Endothelial cell of umbilical vein (primary cell): Measurements from ENCODE around the gene DGLUCY.

Experiments
- MAX ChIP-seq: IDR thresholded peaks from 2 replicates; pipeline ENCODE4 v1.6.1; 2011; ENCODE audit not compliant: insufficient read depth, insufficient read length
- TF ChIP-seq, protein P1 (sequence below), 2 donors: IDR thresholded peaks; 1 replicate in 1 of 2; 2 replicates in 1 of 2; pipeline ENCODE4 v1.5.1; 2011; ENCODE audit warnings: low read length in 2 of 2, mild to moderate bottlenecking in 2 of 2, moderate library complexity in 2 of 2, control low read depth in 1 of 2, inconsistent platforms in 1 of 2, low read depth in 1 of 2; ENCODE audit not compliant: insufficient read depth in 1 of 2; ENCODE audit errors: extremely low read depth in 1 of 2

- TF ChIP-seq, protein P1, sequence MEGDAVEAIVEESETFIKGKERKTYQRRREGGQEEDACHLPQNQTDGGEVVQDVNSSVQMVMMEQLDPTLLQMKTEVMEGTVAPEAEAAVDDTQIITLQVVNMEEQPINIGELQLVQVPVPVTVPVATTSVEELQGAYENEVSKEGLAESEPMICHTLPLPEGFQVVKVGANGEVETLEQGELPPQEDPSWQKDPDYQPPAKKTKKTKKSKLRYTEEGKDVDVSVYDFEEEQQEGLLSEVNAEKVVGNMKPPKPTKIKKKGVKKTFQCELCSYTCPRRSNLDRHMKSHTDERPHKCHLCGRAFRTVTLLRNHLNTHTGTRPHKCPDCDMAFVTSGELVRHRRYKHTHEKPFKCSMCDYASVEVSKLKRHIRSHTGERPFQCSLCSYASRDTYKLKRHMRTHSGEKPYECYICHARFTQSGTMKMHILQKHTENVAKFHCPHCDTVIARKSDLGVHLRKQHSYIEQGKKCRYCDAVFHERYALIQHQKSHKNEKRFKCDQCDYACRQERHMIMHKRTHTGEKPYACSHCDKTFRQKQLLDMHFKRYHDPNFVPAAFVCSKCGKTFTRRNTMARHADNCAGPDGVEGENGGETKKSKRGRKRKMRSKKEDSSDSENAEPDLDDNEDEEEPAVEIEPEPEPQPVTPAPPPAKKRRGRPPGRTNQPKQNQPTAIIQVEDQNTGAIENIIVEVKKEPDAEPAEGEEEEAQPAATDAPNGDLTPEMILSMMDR (IDR thresholded peaks at IDR 0.05; ENCODE audit: extremely low read depth in 1 of 2, insufficient read depth in 1 of 2, low read depth in 1 of 2, low read length in 2 of 2) = no peak
- no peak for TF ChIP-seq MAX
Observed at GRCh38 chr14:91089958-91090535, 23.8 kb upstream of the DGLUCY start.
